22Rv1 (cell line): Measurements from ENCODE around the gene AFF2.

Experiments
- H3K27ac ChIP-seq: fragments of 450-650 bp; 2 replicates; pipeline ENCODE4 v1.5.1; 2017
- ZFX ChIP-seq: fragments of 450-650 bp; IDR thresholded peaks from 2 replicates; pipeline ENCODE4 v1.6.1; 2017; ENCODE audit warnings: antibody characterized with exemption, borderline replicate concordance
- TF ChIP-seq, protein P1 (sequence below): fragments of 450-650 bp; IDR thresholded peaks from 2 replicates; pipeline ENCODE4 v1.5.1; 2017; ENCODE audit warnings: mild to moderate bottlenecking

Gene AFF2

DNA sequence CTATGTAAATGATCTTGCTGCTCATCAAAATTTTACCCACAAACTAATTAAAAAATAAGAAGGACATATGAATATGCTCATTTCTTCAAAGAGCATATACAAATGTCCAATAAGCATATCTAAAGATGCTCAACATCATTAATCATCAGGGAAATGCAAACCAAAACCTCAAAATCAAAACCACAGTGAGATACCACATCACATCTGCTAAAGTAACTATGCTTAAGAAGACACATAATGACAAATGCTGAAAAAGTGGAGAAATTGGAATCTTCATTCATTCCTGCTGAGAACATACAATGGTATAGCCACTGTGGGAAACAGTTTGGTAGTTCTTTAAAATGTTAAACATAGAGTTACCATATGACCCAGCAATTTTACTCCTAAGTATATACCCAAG lies 81.9 kb downstream of the AFF2 start:
- TF ChIP-seq, protein P1, sequence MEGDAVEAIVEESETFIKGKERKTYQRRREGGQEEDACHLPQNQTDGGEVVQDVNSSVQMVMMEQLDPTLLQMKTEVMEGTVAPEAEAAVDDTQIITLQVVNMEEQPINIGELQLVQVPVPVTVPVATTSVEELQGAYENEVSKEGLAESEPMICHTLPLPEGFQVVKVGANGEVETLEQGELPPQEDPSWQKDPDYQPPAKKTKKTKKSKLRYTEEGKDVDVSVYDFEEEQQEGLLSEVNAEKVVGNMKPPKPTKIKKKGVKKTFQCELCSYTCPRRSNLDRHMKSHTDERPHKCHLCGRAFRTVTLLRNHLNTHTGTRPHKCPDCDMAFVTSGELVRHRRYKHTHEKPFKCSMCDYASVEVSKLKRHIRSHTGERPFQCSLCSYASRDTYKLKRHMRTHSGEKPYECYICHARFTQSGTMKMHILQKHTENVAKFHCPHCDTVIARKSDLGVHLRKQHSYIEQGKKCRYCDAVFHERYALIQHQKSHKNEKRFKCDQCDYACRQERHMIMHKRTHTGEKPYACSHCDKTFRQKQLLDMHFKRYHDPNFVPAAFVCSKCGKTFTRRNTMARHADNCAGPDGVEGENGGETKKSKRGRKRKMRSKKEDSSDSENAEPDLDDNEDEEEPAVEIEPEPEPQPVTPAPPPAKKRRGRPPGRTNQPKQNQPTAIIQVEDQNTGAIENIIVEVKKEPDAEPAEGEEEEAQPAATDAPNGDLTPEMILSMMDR = no peak
- no peak for TF ChIP-seq ZFX
- H3K27ac ChIP-seq = no peak overlapping the region

DNA sequence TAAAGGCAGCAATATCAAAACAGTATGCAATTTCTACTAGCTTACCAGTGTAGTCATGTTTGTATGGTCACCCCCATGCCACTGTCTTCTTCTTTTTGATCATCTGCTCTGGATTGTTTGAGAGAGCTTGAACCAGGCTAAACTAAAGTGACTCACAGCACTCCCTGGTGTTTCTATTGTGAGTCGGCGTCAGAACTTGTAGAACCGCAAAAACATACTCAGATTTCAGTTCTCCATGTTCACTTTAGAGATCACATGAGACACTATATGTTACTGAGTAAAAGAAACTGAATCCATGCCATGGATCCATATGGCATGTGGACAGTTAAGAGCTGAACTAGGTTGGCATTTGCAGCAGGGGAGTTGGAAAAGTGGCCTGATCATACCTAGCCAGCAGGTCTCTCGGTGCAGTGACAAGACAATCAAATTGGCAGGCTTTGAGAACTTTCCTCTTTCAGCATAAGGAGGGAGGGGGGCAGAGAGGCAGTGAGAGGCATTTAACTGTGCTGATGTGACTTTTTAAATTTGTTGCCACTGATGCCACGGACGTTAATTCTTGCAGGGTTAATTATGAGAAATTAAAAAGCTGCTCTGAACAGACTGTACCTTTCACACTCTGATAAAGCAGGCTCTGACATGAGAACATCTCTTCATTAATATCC lies 88.4 kb downstream of the AFF2 start:
- H3K27ac ChIP-seq = no peak overlapping the region
- TF ChIP-seq, protein P1 = no peak
- no peak for TF ChIP-seq ZFX

DNA sequence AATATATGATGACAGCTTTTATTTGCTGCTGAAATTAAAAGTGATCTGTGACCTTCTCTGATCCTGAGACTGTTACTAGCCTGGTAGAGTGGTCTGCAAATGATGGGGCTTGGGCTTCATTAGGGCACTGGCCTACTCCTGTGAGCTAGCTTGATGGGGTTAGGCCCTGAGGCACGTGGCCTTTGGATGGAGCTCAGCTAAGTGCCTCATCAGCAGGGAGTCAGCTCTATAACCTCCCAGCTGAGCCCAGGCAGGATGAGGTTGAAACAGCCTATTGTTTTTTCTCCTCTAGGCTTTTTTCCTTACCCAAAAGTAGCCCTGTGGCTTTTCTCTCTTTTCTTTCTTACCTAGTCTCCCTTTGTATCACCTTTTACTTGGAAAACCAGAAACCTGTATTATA lies 92.2 kb downstream of the AFF2 start:
- TF ChIP-seq, protein P1 = no peak
- TF ChIP-seq ZFX = no peak
- no peak overlapping the region for H3K27ac ChIP-seq

DNA sequence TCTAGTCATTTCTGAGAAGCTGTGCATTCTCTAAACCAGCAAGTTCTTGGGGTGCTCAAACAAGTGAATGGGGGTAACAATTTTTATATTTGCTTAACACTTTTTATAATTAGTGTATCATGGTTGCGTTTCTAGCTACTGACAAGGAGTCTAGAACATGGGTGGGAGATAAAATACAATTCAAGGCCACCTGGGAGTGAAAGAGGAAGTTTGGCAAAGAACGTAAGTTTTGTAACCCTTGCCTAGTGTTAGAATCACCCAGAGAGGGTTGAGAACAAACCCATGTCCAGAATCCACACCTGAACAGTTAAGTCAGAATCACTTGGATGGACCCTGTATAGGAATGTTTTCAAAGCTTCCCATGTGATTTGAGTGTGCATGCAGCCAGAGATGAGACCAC lies 92.7 kb downstream of the AFF2 start:
- TF ChIP-seq, protein P1 = no peak
- no peak for TF ChIP-seq ZFX
- H3K27ac ChIP-seq = no peak overlapping the region

DNA sequence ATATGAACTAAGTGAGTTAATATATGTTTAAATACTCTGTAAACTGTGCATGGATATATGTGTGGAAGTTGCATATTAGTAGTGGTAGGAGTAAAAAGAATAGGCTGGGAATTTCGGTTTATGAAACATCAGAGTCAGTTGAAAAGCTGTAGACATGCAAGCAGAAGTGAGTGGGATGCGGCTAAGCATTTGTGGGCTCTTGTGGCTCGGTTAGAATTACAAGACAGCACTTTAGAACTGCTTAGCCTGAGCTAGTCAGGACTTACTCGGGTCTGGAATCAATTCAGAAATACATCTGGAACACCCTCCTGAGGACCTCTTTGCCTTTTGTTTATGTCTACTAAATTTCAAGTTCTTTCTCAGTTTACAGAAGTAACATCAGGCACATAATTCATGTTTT lies 93.6 kb downstream of the AFF2 start:
- no peak overlapping the region for H3K27ac ChIP-seq
- no peak for TF ChIP-seq ZFX
- TF ChIP-seq, protein P1 = no peak

DNA sequence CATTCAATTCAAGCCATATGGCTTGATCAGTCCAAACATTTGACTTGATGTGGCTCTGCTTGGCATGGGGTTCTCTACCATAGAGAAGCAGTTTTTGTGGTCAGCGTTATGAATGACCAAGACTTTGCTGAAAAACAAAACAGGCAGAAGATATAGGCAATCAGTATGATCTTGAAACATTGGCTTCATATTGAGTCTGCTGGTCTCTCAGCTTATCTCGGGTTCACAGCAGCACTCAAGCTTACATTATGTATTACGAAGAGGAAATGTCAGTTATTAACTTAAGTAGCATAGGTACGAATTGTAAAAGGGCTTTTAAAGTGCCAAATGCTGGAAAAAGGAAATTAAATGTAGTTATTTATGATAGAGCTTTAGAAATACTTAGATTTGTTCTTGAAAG lies 99.0 kb downstream of the AFF2 start:
- no peak overlapping the region for H3K27ac ChIP-seq
- no peak for TF ChIP-seq ZFX
- TF ChIP-seq, protein P1 = no peak

DNA sequence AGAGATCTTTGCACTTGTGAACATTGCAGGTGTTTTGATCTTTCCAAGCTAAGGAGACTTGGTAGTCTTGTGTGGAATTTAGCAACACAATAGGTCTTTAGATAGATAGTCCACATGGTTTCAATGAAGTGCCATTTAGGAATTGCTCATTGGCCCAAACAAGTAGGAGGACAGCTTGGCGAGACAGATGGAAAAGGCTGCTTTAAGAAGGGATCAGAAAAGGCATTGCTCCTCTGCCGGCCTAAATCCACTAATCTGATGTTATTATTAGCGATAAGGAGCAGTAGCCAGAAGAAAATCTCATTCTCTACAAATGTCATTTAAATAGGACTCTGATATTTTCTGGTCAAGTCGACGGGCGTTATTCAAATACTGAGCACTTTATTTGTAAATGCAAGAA lies 99.7 kb downstream of the AFF2 start:
- H3K27ac ChIP-seq = no peak overlapping the region
- TF ChIP-seq, protein P1 = no peak
- no peak for TF ChIP-seq ZFX
